Lower lobe of right lung (tissue), 2 donors: ENCODE results near the gene ARHGAP8. TPM values are rescaled to one million over a fixed set of nuclear protein-coding genes. Genes with fewer than 3 reads are reported as not detected.

ENCODE experiments used
- ATAC-seq, 2 donors: fragments of 200-7000 bp; cut with Tn5 transposase; one replicate each; pipeline ENCODE4 v1.9.1; 2020 to 2022; ENCODE audit warnings: mild to moderate bottlenecking in 2 of 2, moderate library complexity in 2 of 2
- DNase-seq: peaks from one replicate; pipeline ENCODE4 v3.0.0-alpha.2; 2020
- H3K27ac ChIP-seq: fragments of 200-600 bp; one replicate; pipeline ENCODE4 v1.8.0; 2022
- H3K27me3 ChIP-seq: fragments of 200-600 bp; one replicate; pipeline ENCODE4 v1.8.0; 2022; ENCODE audit warnings: low read depth
- H3K36me3 ChIP-seq: fragments of 200-600 bp; one replicate; pipeline ENCODE4 v1.8.0; 2022; ENCODE audit warnings: mild to moderate bottlenecking
- H3K4me1 ChIP-seq: fragments of 200-600 bp; one replicate; pipeline ENCODE4 v1.8.0; 2022
- H3K4me3 ChIP-seq: fragments of 200-600 bp; one replicate; pipeline ENCODE4 v1.8.0; 2022; ENCODE audit warnings: mild to moderate bottlenecking
- H3K9me3 ChIP-seq: fragments of 200-600 bp; one replicate; pipeline ENCODE4 v1.8.0; 2022
- CTCF ChIP-seq: fragments of 200-600 bp; IDR thresholded peaks from one replicate; pipeline ENCODE4 v1.8.0; 2022; ENCODE audit warnings: antibody characterized with exemption, mild to moderate bottlenecking
- intact Hi-C: fragments of 100-400 bp; cut with DNase I; formaldehyde crosslinking; loops from one replicate; pipeline ENCODE4 v1.11.0; 2022
- total RNA-seq: library from RNA; stranded (reverse); fragmentation: NEBNext Ultra II Directional; extraction: Animal tissue kit (Norgen Biotek cat#: 25700); gene quantifications from one replicate; pipeline ENCODE4 v1.2.1, GENCODE V29; 2021
- donor health status: DM: no; HTN: yes; CAD: no; lungs with severe emphysema.

ARHGAP8 gene
- total RNA-seq, 1 donor from 2014 or later: 18.2 TPM

- ATAC-seq: no peak
- H3K4me1 ChIP-seq: no peaks in the 10 kb centered on the region
- TF ChIP-seq CTCF: no peak
- H3K27me3 ChIP-seq: no peaks in the 10 kb centered on the region
- no peak for DNase-seq
- no peaks in the 10 kb centered on the region for H3K36me3 ChIP-seq
- no peak overlapping the region for H3K27ac ChIP-seq
- H3K9me3 ChIP-seq: peaks cover 9% of the 10 kb centered on the region
- intact Hi-C loops: no loop called here
- H3K4me3 ChIP-seq: no peak overlapping the region
Measured at GRCh38 chr22:44838316-44839016, 86.1 kb downstream of the ARHGAP8 start.

GRCh38 chr22:44839061-44839460 lies 86.7 kb downstream of the ARHGAP8 start:
- DNase-seq (no peak), ATAC-seq (no peak)
- Histone ChIP-seq H3K4me3 (no peak overlapping the region), H3K9me3 (peaks cover 9% of the 10 kb centered on the region), H3K36me3 (no peaks in the 10 kb centered on the region), H3K4me1 (no peaks in the 10 kb centered on the region), H3K27me3 (no peaks in the 10 kb centered on the region), H3K27ac (no peak overlapping the region)
- intact Hi-C loops: no loop called here
- no peak for TF ChIP-seq CTCF

- intact Hi-C loops: no loop called here
- Histone ChIP-seq H3K4me1 (no peaks in the 10 kb centered on the region), H3K27ac (no peak overlapping the region), H3K9me3 (peaks cover 10% of the 10 kb centered on the region), H3K4me3 (no peak overlapping the region), H3K27me3 (no peaks in the 10 kb centered on the region), H3K36me3 (no peaks in the 10 kb centered on the region)
- DNase-seq (no peak), ATAC-seq (no peak)
- TF ChIP-seq CTCF: no peak
Measured at GRCh38 chr22:44839721-44840120, 87.3 kb downstream of the ARHGAP8 start.

GRCh38 chr22:44840611-44841322 lies 88.4 kb downstream of the ARHGAP8 start:
- Histone ChIP-seq H3K9me3 (peaks cover 4% of the 10 kb centered on the region), H3K27me3 (no peaks in the 10 kb centered on the region), H3K36me3 (no peaks in the 10 kb centered on the region), H3K4me1 (no peaks in the 10 kb centered on the region), H3K27ac (no peak overlapping the region), H3K4me3 (no peak overlapping the region)
- no peak for DNase-seq
- no peak for ATAC-seq
- intact Hi-C loops: no loop called here
- TF ChIP-seq CTCF: no peak

GRCh38 chr22:44842417-44842816 lies 90.0 kb downstream of the ARHGAP8 start:
- no peak for ATAC-seq

More at GRCh38 chr22:44842417-44842816, 90.0 kb downstream of the ARHGAP8 start:
- Histone ChIP-seq H3K9me3 (peaks cover 4% of the 10 kb centered on the region), H3K4me3 (no peak overlapping the region), H3K36me3 (no peaks in the 10 kb centered on the region), H3K27ac (no peak overlapping the region), H3K4me1 (no peaks in the 10 kb centered on the region), H3K27me3 (no peaks in the 10 kb centered on the region)
- TF ChIP-seq CTCF: no peak
- intact Hi-C loops: no loop called here
- no peak for DNase-seq
